D721Med (cell line): ENCODE data around the gene PTPRG.

ENCODE experiments used
- DNase-seq: peaks from one replicate; pipeline ENCODE4 v3.0.0; 2011; ENCODE audit warnings: low spot score; ENCODE audit not compliant: insufficient read length
- FAIRE-seq: peaks from 2 replicates; lab custom pipeline; 2011; peaks lifted over from hg19 to GRCh38; lab: Jason Lieb, UNC
- CTCF ChIP-seq: IDR thresholded peaks from 2 replicates; pipeline ENCODE4 v1.5.1; 2012; ENCODE audit warnings: mild to moderate bottlenecking, control low read depth; ENCODE audit not compliant: insufficient read depth; ENCODE audit errors: missing control alignments

The PTPRG gene

DNA sequence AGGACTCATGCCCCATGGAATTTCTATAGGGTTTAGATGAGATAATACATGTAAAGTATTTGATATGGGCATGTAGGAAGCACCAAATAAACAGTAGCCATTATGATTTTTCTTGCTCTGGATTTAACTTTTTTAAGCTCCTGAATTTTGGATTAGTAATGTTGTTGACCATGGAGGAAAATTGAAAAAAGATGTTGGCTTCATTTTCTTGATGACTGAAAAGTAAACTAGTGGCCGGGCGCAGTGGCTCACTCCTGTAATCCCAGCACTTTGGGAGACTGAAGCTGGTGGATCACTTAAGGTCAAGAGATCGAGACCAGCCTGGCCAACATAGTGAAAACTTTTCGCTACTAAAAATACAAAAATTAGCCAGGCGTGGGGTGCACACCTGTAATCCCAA, 120.3 kb downstream of the PTPRG start:
- no peak for DNase-seq
- no peak for TF ChIP-seq CTCF
- no peak for FAIRE-seq

DNA sequence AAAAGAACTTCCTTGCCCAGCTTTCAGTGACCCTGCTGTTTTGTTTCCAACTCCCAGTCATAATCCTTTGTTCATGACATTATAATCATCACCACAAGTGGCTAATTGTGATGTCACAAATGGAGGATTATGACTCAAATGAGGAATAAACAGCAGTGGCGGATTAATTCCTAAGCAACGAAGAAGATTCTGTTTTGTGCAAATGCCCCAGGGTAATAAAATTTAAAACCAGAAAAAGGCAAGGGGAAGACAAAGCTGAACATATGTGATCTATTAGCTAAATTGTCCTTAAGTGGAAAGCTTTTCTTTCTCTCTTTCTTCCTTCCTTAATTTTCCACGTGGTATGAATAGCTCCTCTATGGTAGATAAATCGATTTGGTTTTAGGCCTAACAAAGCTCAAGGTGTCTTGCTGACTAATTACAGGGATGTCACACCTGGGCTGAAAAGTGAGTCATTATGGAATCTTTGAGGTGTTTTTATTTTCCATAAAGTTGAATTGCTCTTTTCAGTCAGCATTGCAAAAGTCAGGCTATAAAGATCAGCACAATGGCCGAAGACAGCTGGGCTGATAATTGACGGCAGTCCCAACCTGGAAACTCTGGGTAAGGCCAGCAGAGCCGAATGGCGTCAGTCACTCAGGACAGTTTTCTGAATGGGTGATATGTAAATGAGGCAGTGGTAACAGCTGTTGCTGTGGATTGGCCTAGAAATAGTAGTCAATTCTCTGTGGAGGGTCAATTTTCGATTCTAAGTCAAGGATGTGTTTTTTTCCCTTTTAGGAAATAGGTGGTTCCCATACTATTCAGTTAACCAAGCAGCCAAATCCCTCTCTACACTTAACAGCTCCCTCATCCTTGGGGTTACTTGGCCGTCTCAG, 121.5 kb downstream of the PTPRG start:
- peak; percentile 99 for FAIRE-seq
- no peak for DNase-seq
- no peak for TF ChIP-seq CTCF

- DNase-seq (no peak), FAIRE-seq (no peak)
- no peak for TF ChIP-seq CTCF
These were observed 122.3 kb downstream of the PTPRG start for GRCh38 chr3:61683549-61684236.

- FAIRE-seq = no peak
- DNase-seq = no peak
- no peak for TF ChIP-seq CTCF
These were observed 123.0 kb downstream of the PTPRG start for GRCh38 chr3:61684386-61684785.

- DNase-seq (no peak), FAIRE-seq (no peak)
- TF ChIP-seq CTCF = no peak
These were observed 124.4 kb downstream of the PTPRG start for GRCh38 chr3:61685755-61686154.

DNA sequence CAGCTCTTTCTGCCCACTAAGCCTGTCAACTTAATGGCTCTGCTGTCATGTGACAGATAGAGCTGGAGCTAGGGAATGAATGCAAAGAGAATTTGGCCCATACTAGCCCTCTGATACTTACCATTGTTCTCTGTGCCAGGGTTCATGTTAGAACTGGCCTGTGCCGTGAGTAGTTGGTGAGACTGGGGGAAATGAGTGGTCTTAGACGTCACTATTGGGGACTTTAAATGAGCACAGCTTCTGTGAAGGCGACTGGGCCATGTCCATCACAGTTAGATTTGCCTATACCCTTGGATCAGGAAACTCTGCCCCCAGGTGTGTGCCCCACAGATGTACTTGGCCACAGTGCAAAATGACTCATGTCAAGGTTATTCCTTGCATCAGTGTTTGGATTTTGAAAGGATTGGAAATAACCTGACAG, 124.9 kb downstream of the PTPRG start:
- FAIRE-seq = no peak
- no peak for DNase-seq

More for the DNA sequence above, 124.9 kb downstream of the PTPRG start:
- no peak for TF ChIP-seq CTCF
